A549 (cell line): ENCODE data around the gene MTHFR. TPM values are rescaled to one million over a fixed set of nuclear protein-coding genes. Genes with fewer than 3 reads are reported as not detected.

Experiments used
- ATAC-seq, 2 experiments: fragments of 200-7000 bp in 1 of 2; fragments of >200 bp in 1 of 2; cut with Nextera tagmentation in 1 of 2; cut with Tn5 transposase in 1 of 2; 3 replicates each; pipeline versions ENCODE4 v1.8.0 to v1.9.1; 2018 to 2020; ENCODE audit warnings: mild to moderate bottlenecking in 1 of 2, moderate library complexity in 1 of 2
- CTCF ChIA-PET: fragments of 300-600 bp; sonication (Branson Sonifier 250); formaldehyde crosslinking; extraction: SDS; loops from one replicate; lab custom pipeline; 2021; ENCODE audit warnings: antibody characterized with exemption, inconsistent platforms; lab: Yijun Ruan, JAX
- POLR2A ChIA-PET: fragments of 350-600 bp; formaldehyde crosslinking; extraction: SDS; loops from one replicate; lab custom pipeline; 2021; ENCODE audit warnings: antibody characterized with exemption, inconsistent platforms; lab: Yijun Ruan, JAX
- DNase-seq, 2 experiments: peaks; one replicate each; pipeline versions ENCODE4 v3.0.0 to v3.0.0-alpha.2; 2011 to 2016; ENCODE audit warnings: low read depth in 1 of 2, low spot score in 1 of 2
- FAIRE-seq: peaks from 2 replicates; lab custom pipeline; 2011; peaks lifted over from hg19 to GRCh38; lab: Jason Lieb, UNC
- H3K27ac ChIP-seq, 2 experiments: fragments of >200 bp; sonication (Bioruptor Twin); formaldehyde crosslinking; 3 replicates each; pipeline ENCODE4 v1.5.1; 2016 to 2017
- H3K4me1 ChIP-seq: fragments of >200 bp; sonication (Bioruptor Twin); formaldehyde crosslinking; 3 replicates; pipeline ENCODE4 v1.6.1; 2016
- H3K4me2 ChIP-seq: fragments of >200 bp; sonication (Bioruptor Twin); formaldehyde crosslinking; 3 replicates; pipeline ENCODE4 v1.6.1; 2016
- H3K4me3 ChIP-seq: fragments of >200 bp; sonication (Bioruptor Twin); formaldehyde crosslinking; 3 replicates; pipeline ENCODE4 v1.5.1; 2016
- H3K9me3 ChIP-seq: fragments of >200 bp; sonication (Bioruptor Twin); formaldehyde crosslinking; 3 replicates; pipeline ENCODE4 v1.6.1; 2016
- ATOH8 ChIP-seq: fragments of 250-450 bp; sonication (Bioruptor Pico); IDR thresholded peaks from 2 replicates; pipeline ENCODE4 v1.5.0; 2020; ENCODE audit warnings: low read depth, mild to moderate bottlenecking, moderate library complexity
- BCL3 ChIP-seq: fragments of >200 bp; sonication (Bioruptor Twin); formaldehyde crosslinking; IDR thresholded peaks from 3 replicates; pipeline ENCODE4 v1.6.1; 2016
- BHLHE40 ChIP-seq: IDR thresholded peaks from 2 replicates; pipeline ENCODE4 v1.6.1; 2012; ENCODE audit warnings: low read depth, low read length, inconsistent platforms
- CBX8 ChIP-seq: fragments of 200-600 bp; sonication (generic); IDR thresholded peaks from 2 replicates; pipeline ENCODE4 v1.6.1; 2016
- CEBPB ChIP-seq, 2 experiments: fragments of >200 bp in 1 of 2; sonication (Bioruptor Twin) in 1 of 2; formaldehyde crosslinking in 1 of 2; IDR thresholded peaks; 2 replicates each; pipeline ENCODE4 v1.6.1; 2012 to 2016
- CHD2 ChIP-seq: fragments of 150-350 bp; IDR thresholded peaks from 2 replicates; pipeline ENCODE4 v1.6.1; 2014; ENCODE audit warnings: low read length; ENCODE audit not compliant: partially characterized antibody
- CHD4 ChIP-seq: fragments of 200-600 bp; sonication (generic); IDR thresholded peaks from 2 replicates; pipeline ENCODE4 v1.6.1; 2016; ENCODE audit warnings: antibody characterized with exemption, mild to moderate bottlenecking, borderline replicate concordance
- EHF ChIP-seq: fragments of 250-450 bp; sonication (Bioruptor Pico); IDR thresholded peaks from 2 replicates; pipeline ENCODE4 v1.5.0; 2020; ENCODE audit warnings: mild to moderate bottlenecking
- EP300 ChIP-seq, 2 experiments: fragments of >200 bp; sonication (Bioruptor Twin); formaldehyde crosslinking; IDR thresholded peaks; 2 replicates in 1 of 2; 3 replicates in 1 of 2; pipeline ENCODE4 v1.6.1; 2016 to 2017
- FOSB ChIP-seq: fragments of 250-450 bp; sonication (Bioruptor Pico); IDR thresholded peaks from 2 replicates; pipeline ENCODE4 v1.5.0; 2020; ENCODE audit warnings: mild to moderate bottlenecking, moderate library complexity
- FOSL2 ChIP-seq, 2 experiments: fragments of 450-650 bp in 1 of 2; fragments of >200 bp in 1 of 2; sonication (Bioruptor Twin) in 1 of 2; formaldehyde crosslinking; IDR thresholded peaks; 2 replicates each; pipeline versions ENCODE4 v1.5.0 to v1.6.1; 2016 to 2020; ENCODE audit warnings: mild to moderate bottlenecking in 1 of 2, moderate library complexity in 1 of 2
- MAFK ChIP-seq: fragments of 450-650 bp; IDR thresholded peaks from 2 replicates; pipeline ENCODE4 v1.6.1; 2014; ENCODE audit not compliant: partially characterized antibody
- NFE2L2 ChIP-seq: fragments of 150-350 bp; conservative IDR thresholded peaks from 2 replicates; pipeline ENCODE4 v1.6.1; 2014; ENCODE audit warnings: low read length
- PBX3 ChIP-seq: IDR thresholded peaks from 2 replicates; pipeline ENCODE4 v1.6.1; 2012
- POLR2AphosphoS2 ChIP-seq: conservative IDR thresholded peaks from 2 replicates; pipeline ENCODE4 v1.6.1; 2012; ENCODE audit warnings: low read length, improper control_type of control experiment, inconsistent platforms
- RAD21 ChIP-seq, 2 experiments: fragments of >200 bp in 1 of 2; sonication (Bioruptor Twin) in 1 of 2; formaldehyde crosslinking in 1 of 2; IDR thresholded peaks in 1 of 2; conservative IDR thresholded peaks in 1 of 2; 2 replicates in 1 of 2; 3 replicates in 1 of 2; pipeline ENCODE4 v1.6.1; 2012 to 2018; ENCODE audit warnings: inconsistent platforms in 1 of 2
- RFX5 ChIP-seq: fragments of 450-650 bp; IDR thresholded peaks from 2 replicates; pipeline ENCODE4 v1.7.1; 2014; ENCODE audit warnings: antibody characterized with exemption, mild to moderate bottlenecking, moderate library complexity
- RNF2 ChIP-seq: fragments of 200-600 bp; sonication (generic); IDR thresholded peaks from 2 replicates; pipeline ENCODE4 v1.6.1; 2016; ENCODE audit warnings: low read depth, mild to moderate bottlenecking, antibody characterized with exemption, moderate library complexity, borderline replicate concordance
- SMC3 ChIP-seq: fragments of >200 bp; sonication (Bioruptor Twin); formaldehyde crosslinking; IDR thresholded peaks from 3 replicates; pipeline ENCODE4 v1.6.1; 2018; ENCODE audit warnings: inconsistent platforms
- SREBF2 ChIP-seq: fragments of 450-650 bp; IDR thresholded peaks from 2 replicates; pipeline ENCODE4 v1.6.1; 2014; ENCODE audit warnings: mild to moderate bottlenecking, moderate library complexity
- USF2 ChIP-seq: fragments of 450-650 bp; IDR thresholded peaks from 2 replicates; pipeline ENCODE4 v1.6.1; 2014; ENCODE audit warnings: antibody characterized with exemption
- ZNF302 ChIP-seq: fragments of 250-450 bp; sonication (Bioruptor Pico); IDR thresholded peaks from 2 replicates; pipeline ENCODE4 v1.9.0; 2021; ENCODE audit warnings: inconsistent platforms, mild to moderate bottlenecking, moderate library complexity
- ZSCAN20 ChIP-seq: fragments of 250-450 bp; sonication (Bioruptor Pico); IDR thresholded peaks from 2 replicates; pipeline ENCODE4 v1.8.0; 2022; ENCODE audit warnings: mild to moderate bottlenecking, moderate library complexity
- WGBS: methylation state at CpG from one replicate; pipeline ENCODE4 v1.1.6; 2017; ENCODE audit errors: missing lambda C conversion rate; 5-methylcytosine and 5-hydroxymethylcytosine counted together
- polyA plus RNA-seq, 4 experiments: library from polyadenylated mRNA; depleted of rRNA in 3 of 4; stranded (reverse); fragments of >200 nt; fragmentation: RNase III in 1 of 4; extraction: RNeasy Plus Mini Kit Qiagen cat#74134 plus additional on column Dnase treatment in 1 of 4; gene quantifications; 2 replicates in 3 of 4; 3 replicates in 1 of 4; pipeline ENCODE4 v1.2.3, GENCODE V29; 2011 to 2017
- TF ChIP-seq, protein P1 (sequence below): fragments of >200 bp; sonication (Bioruptor Twin); formaldehyde crosslinking; IDR thresholded peaks from 3 replicates; pipeline ENCODE4 v1.5.1; 2016
- TF ChIP-seq, protein P2 (sequence below): fragments of >200 bp; sonication (Bioruptor Twin); formaldehyde crosslinking; IDR thresholded peaks from 2 replicates; pipeline ENCODE4 v1.6.1; 2016
- TF ChIP-seq, protein P3 (sequence below): fragments of 250-450 bp; sonication (Bioruptor Pico); IDR thresholded peaks from 2 replicates; pipeline ENCODE4 v1.5.0; 2021; ENCODE audit warnings: mild to moderate bottlenecking, moderate library complexity, borderline replicate concordance

Gene MTHFR
- polyA plus RNA-seq, 2 of the 4 experiments (the other 2 are of a cell fraction) = 4.5 to 5.2 TPM

DNA sequence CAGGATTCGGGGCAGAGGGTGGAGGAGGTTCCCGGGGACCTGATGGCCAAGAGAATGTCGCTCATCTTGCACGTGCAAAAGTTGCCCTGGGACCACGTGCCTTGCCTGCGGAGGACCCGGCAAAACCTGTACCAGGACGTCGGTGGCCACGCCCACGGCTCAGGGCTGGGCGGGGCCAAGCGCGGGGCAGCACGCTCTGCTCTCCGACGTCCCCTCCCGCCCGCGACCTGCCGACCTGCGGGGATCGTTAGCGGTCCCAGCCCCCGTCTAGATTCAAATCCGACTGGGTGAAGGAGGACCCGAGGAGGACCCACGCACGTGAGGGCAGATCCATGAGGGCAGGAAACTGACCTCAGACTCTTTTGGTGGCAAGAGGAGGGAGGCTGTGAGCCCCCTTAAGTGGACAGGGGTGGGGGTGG, 43.8 kb downstream of the MTHFR start, which contains the start of gene C1orf167 (continued):
- TF ChIP-seq ATOH8 = no peak
- TF ChIP-seq, all 56 proteins: peak for 0

- no peak for TF ChIP-seq EHF (CRISPR knock-in tag)
- TF ChIP-seq POLR2AphosphoS2 = no peak
- TF ChIP-seq NFE2L2 = no peak
- TF ChIP-seq, protein P1, sequence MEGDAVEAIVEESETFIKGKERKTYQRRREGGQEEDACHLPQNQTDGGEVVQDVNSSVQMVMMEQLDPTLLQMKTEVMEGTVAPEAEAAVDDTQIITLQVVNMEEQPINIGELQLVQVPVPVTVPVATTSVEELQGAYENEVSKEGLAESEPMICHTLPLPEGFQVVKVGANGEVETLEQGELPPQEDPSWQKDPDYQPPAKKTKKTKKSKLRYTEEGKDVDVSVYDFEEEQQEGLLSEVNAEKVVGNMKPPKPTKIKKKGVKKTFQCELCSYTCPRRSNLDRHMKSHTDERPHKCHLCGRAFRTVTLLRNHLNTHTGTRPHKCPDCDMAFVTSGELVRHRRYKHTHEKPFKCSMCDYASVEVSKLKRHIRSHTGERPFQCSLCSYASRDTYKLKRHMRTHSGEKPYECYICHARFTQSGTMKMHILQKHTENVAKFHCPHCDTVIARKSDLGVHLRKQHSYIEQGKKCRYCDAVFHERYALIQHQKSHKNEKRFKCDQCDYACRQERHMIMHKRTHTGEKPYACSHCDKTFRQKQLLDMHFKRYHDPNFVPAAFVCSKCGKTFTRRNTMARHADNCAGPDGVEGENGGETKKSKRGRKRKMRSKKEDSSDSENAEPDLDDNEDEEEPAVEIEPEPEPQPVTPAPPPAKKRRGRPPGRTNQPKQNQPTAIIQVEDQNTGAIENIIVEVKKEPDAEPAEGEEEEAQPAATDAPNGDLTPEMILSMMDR = no peak
- no peak for TF ChIP-seq CHD4
- no peak for TF ChIP-seq SREBF2
- TF ChIP-seq RFX5 = no peak
- no peak for TF ChIP-seq RNF2
- TF ChIP-seq CEBPB (IDR thresholded peaks at IDR 0.05) = no peak
- TF ChIP-seq CHD2 = no peak
- TF ChIP-seq RAD21 (conservative IDR thresholded peaks at IDR 0.05 in 1 of 2, IDR thresholded peaks at IDR 0.05 in 1 of 2) = no peak
- H3K9me3 ChIP-seq = no peaks in the 10 kb centered on the region
- ATAC-seq (no peak), FAIRE-seq (no peak), DNase-seq (no peak)
- ChIA-PET POLR2A (no interaction called here), CTCF (interaction anchor here (1.3 kb wide), 1 partner anchor 23 kb away, joined by 5 read pairs; no protein-coding TSS in a partner anchor)
- no peaks in the 10 kb centered on the region for H3K4me1 ChIP-seq
- 76% methylated on average over 3 of the region's 6 CpGs for WGBS
- H3K4me3 ChIP-seq = no peak overlapping the region
- H3K4me2 ChIP-seq = no peak overlapping the region
- no peak overlapping the region for H3K27ac ChIP-seq
These were observed 44.5 kb downstream of the MTHFR start for GRCh38 chr1:11761285-11761684.

- no peak for DNase-seq
- Histone ChIP-seq H3K4me2 (no peak overlapping the region), H3K4me3 (no peak overlapping the region), H3K4me1 (no peaks in the 10 kb centered on the region)
- ATAC-seq = no peak
- no peak for FAIRE-seq
- TF ChIP-seq ZSCAN20 (CRISPR knock-in tag) (no peak), BCL3 (no peak), CBX8 (no peak), EP300 (IDR thresholded peaks at IDR 0.05) (no peak), BHLHE40 (no peak), ZNF302 (CRISPR knock-in tag) (no peak), PBX3 (no peak), RNF2 (no peak), SMC3 (no peak), FOSL2 (IDR thresholded peaks at IDR 0.05) (no peak), FOSL2 (CRISPR knock-in tag; IDR thresholded peaks at IDR 0.05) (no peak), FOSB (CRISPR knock-in tag) (no peak), MAFK (no peak), USF2 (no peak), ATOH8 (no peak)
- TF ChIP-seq, protein P2, sequence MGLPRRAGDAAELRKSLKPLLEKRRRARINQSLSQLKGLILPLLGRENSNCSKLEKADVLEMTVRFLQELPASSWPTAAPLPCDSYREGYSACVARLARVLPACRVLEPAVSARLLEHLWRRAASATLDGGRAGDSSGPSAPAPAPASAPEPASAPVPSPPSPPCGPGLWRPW = no peak
- TF ChIP-seq, protein P3, sequence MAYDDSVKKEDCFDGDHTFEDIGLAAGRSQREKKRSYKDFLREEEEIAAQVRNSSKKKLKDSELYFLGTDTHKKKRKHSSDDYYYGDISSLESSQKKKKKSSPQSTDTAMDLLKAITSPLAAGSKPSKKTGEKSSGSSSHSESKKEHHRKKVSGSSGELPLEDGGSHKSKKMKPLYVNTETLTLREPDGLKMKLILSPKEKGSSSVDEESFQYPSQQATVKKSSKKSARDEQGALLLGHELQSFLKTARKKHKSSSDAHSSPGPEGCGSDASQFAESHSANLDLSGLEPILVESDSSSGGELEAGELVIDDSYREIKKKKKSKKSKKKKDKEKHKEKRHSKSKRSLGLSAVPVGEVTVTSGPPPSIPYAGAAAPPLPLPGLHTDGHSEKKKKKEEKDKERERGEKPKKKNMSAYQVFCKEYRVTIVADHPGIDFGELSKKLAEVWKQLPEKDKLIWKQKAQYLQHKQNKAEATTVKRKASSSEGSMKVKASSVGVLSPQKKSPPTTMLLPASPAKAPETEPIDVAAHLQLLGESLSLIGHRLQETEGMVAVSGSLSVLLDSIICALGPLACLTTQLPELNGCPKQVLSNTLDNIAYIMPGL = no peak
- TF ChIP-seq, all 56 proteins: peak for 0
- no peak overlapping the region for H3K27ac ChIP-seq
- ChIA-PET CTCF (no interaction called here), POLR2A (no interaction called here)
- 55% methylated on average over 4 of the region's 4 CpGs for WGBS
- no peaks in the 10 kb centered on the region for H3K9me3 ChIP-seq
These were observed 46.0 kb downstream of the MTHFR start for GRCh38 chr1:11759791-11760190.
